Neural cell (in vitro differentiated cells): ENCODE results near the gene ANKS1A. TPM values are rescaled to one million over a fixed set of nuclear protein-coding genes. Genes with fewer than 3 reads are reported as not detected.

ENCODE experiments used
- H2AFZ ChIP-seq: fragments of 200-600, 300-800 bp; sonication (generic), shearing (Covaris generic); 2 replicates; pipeline ENCODE4 v1.6.0; 2014; ENCODE audit warnings: low read depth, mild to moderate bottlenecking, antibody characterized with exemption, low read length, moderate library complexity
- H3F3A ChIP-seq: fragments of 200-600 bp; shearing (Covaris generic); 2 replicates; pipeline ENCODE4 v1.6.1; 2016; ENCODE audit warnings: mild to moderate bottlenecking, moderate library complexity, mixed read lengths, antibody characterized with exemption, low read length; ENCODE audit not compliant: insufficient read depth, poor library complexity, severe bottlenecking
- H3K27ac ChIP-seq: fragments of 200-600, 300-800 bp; sonication (generic), shearing (Covaris generic); 2 replicates; pipeline ENCODE4 v1.5.1; 2014; ENCODE audit warnings: mild to moderate bottlenecking, low read length, moderate library complexity
- H3K27me3 ChIP-seq: fragments of 300-800, 200-600 bp; sonication (generic), shearing (Covaris generic); 2 replicates; pipeline ENCODE4 v1.6.0; 2014; ENCODE audit warnings: mild to moderate bottlenecking, low read depth, low read length, moderate library complexity; ENCODE audit not compliant: insufficient read depth
- H3K36me3 ChIP-seq: fragments of 300-800, 200-600 bp; sonication (generic), shearing (Covaris generic); 2 replicates; pipeline ENCODE4 v1.5.1; 2014; ENCODE audit warnings: mild to moderate bottlenecking, antibody characterized with exemption, low read length, moderate library complexity; ENCODE audit not compliant: insufficient read depth
- H3K4me2 ChIP-seq: fragments of 300-800, 200-600 bp; sonication (generic), shearing (Covaris generic); 2 replicates; pipeline ENCODE4 v1.6.0; 2014; ENCODE audit warnings: mild to moderate bottlenecking, low read length
- H3K4me3 ChIP-seq: fragments of 300-800, 200-600 bp; sonication (generic), shearing (Covaris generic); 2 replicates; pipeline ENCODE4 v1.5.1; 2014; ENCODE audit warnings: mild to moderate bottlenecking, low read length, moderate library complexity
- H3K79me2 ChIP-seq: fragments of 200-600 bp; shearing (Covaris generic); replicated peaks from 2 replicates; pipeline ENCODE4 v1.6.0; 2014; ENCODE audit warnings: mild to moderate bottlenecking, low read length, moderate library complexity; ENCODE audit not compliant: insufficient read depth
- H3K9ac ChIP-seq: fragments of 300-800, 200-600 bp; sonication (generic), shearing (Covaris generic); 2 replicates; pipeline ENCODE4 v1.6.1; 2016; ENCODE audit warnings: mild to moderate bottlenecking, low read length, mixed read lengths
- H3K9me2 ChIP-seq: fragments of 200-600 bp; shearing (Covaris generic); 2 replicates; pipeline ENCODE4 v1.6.1; 2016; ENCODE audit warnings: mild to moderate bottlenecking, low read length, mixed read lengths; ENCODE audit not compliant: insufficient read depth
- H3K9me3 ChIP-seq: fragments of 200-600, 300-800 bp; sonication (generic), shearing (Covaris generic); 2 replicates; pipeline ENCODE4 v1.6.1; 2016; ENCODE audit warnings: mild to moderate bottlenecking, mixed run types, low read length, moderate library complexity, mixed read lengths
- H4K20me1 ChIP-seq: fragments of 200-600 bp; shearing (Covaris generic); 2 replicates; pipeline ENCODE4 v1.6.1; 2016; ENCODE audit warnings: mild to moderate bottlenecking, mixed run types; ENCODE audit not compliant: insufficient read depth
- EP300 ChIP-seq: fragments of 450-650 bp; conservative IDR thresholded peaks from 2 replicates; pipeline ENCODE4 v1.6.1; 2014; ENCODE audit warnings: antibody characterized with exemption, mild to moderate bottlenecking, moderate library complexity; ENCODE audit not compliant: poor library complexity, severe bottlenecking
- EZH2 ChIP-seq: fragments of 200-600, 300-800 bp; shearing (Covaris generic), sonication (generic); IDR thresholded peaks from 2 replicates; pipeline ENCODE4 v1.6.1; 2014; ENCODE audit warnings: antibody characterized with exemption, low read length, borderline replicate concordance, mild to moderate bottlenecking; ENCODE audit not compliant: insufficient read depth, poor library complexity, severe bottlenecking
- MXI1 ChIP-seq: fragments of 450-650 bp; conservative IDR thresholded peaks from 2 replicates; pipeline ENCODE4 v1.6.1; 2014; ENCODE audit warnings: antibody characterized with exemption, mild to moderate bottlenecking; ENCODE audit not compliant: poor library complexity, severe bottlenecking
- POLR2AphosphoS5 ChIP-seq: IDR thresholded peaks from 2 replicates; pipeline ENCODE4 v1.6.1; 2012
- RAD21 ChIP-seq: fragments of 450-650 bp; conservative IDR thresholded peaks from 2 replicates; pipeline ENCODE4 v1.6.1; 2014; ENCODE audit warnings: antibody characterized with exemption, mild to moderate bottlenecking, moderate library complexity
- SMC3 ChIP-seq: fragments of 450-650 bp; conservative IDR thresholded peaks from 2 replicates; pipeline ENCODE4 v1.6.1; 2014; ENCODE audit warnings: antibody characterized with exemption, mild to moderate bottlenecking, moderate library complexity; ENCODE audit not compliant: poor library complexity
- TAF1 ChIP-seq: IDR thresholded peaks from 2 replicates; pipeline ENCODE4 v1.6.1; 2012; ENCODE audit warnings: low read depth
- polyA plus RNA-seq: library from polyadenylated mRNA; depleted of rRNA; stranded (reverse); fragments of >200 nt; gene quantifications from 2 replicates; pipeline ENCODE4 v1.2.3, GENCODE V29; 2014
- TF ChIP-seq, protein P1 (sequence below): fragments of 450-650 bp; IDR thresholded peaks from 2 replicates; pipeline ENCODE4 v1.5.1; 2014; ENCODE audit warnings: antibody characterized with exemption, mild to moderate bottlenecking, moderate library complexity; ENCODE audit not compliant: poor library complexity, severe bottlenecking
- TF ChIP-seq, protein P2 (sequence below): IDR thresholded peaks from 2 replicates; pipeline ENCODE4 v1.6.1; 2012; ENCODE audit warnings: borderline replicate concordance

Gene ANKS1A
- polyA plus RNA-seq, 1 donor from 2014 or later: 22.6 TPM

DNA sequence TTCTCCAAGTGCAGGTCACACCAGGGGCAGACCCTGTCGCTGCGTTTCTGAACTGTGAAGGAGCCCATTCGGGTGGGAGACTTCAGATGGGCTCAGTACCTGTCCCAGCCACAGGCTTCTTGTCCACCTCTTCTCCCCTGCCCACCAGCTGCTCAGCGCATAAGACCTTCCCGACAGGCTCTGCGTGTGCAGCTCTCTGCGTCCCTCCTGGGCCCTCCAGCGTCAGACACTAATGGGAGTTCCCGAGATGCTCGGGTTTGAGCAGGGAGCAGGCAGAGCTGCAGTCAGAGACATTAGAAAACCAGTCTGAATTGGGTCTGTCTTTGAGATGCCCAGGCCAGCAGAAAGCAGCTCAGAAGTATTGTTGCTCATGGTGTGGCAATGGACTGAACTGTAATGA, 201.7 kb downstream of the ANKS1A start:
- no peaks in the 10 kb centered on the region for H3K36me3 ChIP-seq
- no peaks in the 10 kb centered on the region for H3K27me3 ChIP-seq
- no peak overlapping the region for H3K4me3 ChIP-seq
- no peaks in the 10 kb centered on the region for H3F3A ChIP-seq
- H3K9ac ChIP-seq: no peak overlapping the region
- H3K9me2 ChIP-seq: no peaks in the 10 kb centered on the region
- H3K27ac ChIP-seq: no peak overlapping the region
- no peaks in the 10 kb centered on the region for H4K20me1 ChIP-seq
- no peaks in the 10 kb centered on the region for H3K9me3 ChIP-seq
- TF ChIP-seq MXI1 (no peak), EP300 (no peak), SMC3 (no peak), EZH2 (no peak), RAD21 (no peak), POLR2AphosphoS5 (no peak)
- TF ChIP-seq, protein P1, sequence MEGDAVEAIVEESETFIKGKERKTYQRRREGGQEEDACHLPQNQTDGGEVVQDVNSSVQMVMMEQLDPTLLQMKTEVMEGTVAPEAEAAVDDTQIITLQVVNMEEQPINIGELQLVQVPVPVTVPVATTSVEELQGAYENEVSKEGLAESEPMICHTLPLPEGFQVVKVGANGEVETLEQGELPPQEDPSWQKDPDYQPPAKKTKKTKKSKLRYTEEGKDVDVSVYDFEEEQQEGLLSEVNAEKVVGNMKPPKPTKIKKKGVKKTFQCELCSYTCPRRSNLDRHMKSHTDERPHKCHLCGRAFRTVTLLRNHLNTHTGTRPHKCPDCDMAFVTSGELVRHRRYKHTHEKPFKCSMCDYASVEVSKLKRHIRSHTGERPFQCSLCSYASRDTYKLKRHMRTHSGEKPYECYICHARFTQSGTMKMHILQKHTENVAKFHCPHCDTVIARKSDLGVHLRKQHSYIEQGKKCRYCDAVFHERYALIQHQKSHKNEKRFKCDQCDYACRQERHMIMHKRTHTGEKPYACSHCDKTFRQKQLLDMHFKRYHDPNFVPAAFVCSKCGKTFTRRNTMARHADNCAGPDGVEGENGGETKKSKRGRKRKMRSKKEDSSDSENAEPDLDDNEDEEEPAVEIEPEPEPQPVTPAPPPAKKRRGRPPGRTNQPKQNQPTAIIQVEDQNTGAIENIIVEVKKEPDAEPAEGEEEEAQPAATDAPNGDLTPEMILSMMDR: no peak
- TF ChIP-seq, protein P2, sequence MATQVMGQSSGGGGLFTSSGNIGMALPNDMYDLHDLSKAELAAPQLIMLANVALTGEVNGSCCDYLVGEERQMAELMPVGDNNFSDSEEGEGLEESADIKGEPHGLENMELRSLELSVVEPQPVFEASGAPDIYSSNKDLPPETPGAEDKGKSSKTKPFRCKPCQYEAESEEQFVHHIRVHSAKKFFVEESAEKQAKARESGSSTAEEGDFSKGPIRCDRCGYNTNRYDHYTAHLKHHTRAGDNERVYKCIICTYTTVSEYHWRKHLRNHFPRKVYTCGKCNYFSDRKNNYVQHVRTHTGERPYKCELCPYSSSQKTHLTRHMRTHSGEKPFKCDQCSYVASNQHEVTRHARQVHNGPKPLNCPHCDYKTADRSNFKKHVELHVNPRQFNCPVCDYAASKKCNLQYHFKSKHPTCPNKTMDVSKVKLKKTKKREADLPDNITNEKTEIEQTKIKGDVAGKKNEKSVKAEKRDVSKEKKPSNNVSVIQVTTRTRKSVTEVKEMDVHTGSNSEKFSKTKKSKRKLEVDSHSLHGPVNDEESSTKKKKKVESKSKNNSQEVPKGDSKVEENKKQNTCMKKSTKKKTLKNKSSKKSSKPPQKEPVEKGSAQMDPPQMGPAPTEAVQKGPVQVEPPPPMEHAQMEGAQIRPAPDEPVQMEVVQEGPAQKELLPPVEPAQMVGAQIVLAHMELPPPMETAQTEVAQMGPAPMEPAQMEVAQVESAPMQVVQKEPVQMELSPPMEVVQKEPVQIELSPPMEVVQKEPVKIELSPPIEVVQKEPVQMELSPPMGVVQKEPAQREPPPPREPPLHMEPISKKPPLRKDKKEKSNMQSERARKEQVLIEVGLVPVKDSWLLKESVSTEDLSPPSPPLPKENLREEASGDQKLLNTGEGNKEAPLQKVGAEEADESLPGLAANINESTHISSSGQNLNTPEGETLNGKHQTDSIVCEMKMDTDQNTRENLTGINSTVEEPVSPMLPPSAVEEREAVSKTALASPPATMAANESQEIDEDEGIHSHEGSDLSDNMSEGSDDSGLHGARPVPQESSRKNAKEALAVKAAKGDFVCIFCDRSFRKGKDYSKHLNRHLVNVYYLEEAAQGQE: no peak
- H2AFZ ChIP-seq: no peak overlapping the region
- no peak overlapping the region for H3K4me2 ChIP-seq
- no peaks in the 10 kb centered on the region for H3K79me2 ChIP-seq

DNA sequence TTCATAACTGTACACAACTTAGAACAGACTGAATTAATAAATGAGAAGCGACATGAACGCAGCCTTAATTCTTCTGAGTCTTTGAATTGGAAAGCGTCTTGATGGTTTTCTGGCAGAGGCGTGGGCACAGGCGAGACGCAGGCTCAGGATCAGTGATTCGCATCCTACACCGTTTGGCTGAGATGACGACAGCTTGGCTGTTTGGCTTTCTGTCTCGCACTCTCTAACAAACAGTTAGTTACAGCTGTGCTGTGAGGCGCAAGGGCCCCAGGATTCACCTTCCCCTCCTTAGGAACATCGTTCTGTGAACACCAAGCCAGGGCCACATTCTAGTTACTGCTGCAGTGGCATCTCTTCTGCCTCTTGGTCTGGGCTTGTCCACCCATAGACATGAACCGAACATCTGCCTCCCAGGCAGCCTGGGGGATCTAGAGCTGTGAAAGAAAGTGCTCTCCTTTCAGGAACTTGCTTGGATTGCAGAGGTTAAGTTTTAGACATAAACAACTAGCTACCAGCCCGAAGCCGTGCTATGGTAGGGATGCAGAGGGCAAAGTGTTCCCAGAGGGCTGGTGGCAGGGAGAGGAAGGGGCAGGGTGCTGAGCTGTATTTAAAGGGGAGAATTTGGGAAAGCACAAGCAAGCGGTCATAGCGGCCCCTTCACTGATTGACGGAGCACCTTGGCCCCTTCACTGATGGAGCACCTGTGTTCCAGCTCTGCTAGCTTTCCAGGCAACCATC, 202.5 kb downstream of the ANKS1A start:
- Histone ChIP-seq H4K20me1 (no peaks in the 10 kb centered on the region), H3K36me3 (no peaks in the 10 kb centered on the region), H3K4me3 (no peak overlapping the region), H3K27me3 (no peaks in the 10 kb centered on the region), H2AFZ (no peak overlapping the region), H3K4me2 (no peak overlapping the region), H3K9me3 (no peaks in the 10 kb centered on the region), H3K27ac (no peak overlapping the region), H3K9ac (no peak overlapping the region), H3K79me2 (no peaks in the 10 kb centered on the region), H3K9me2 (no peaks in the 10 kb centered on the region), H3F3A (no peaks in the 10 kb centered on the region)
- TF ChIP-seq, protein P1: no peak
- TF ChIP-seq EP300 (no peak), SMC3 (no peak), RAD21 (no peak), TAF1 (no peak), MXI1 (no peak)
